ENCODE data around the gene PSMB3.

Gene PSMB3

DNA sequence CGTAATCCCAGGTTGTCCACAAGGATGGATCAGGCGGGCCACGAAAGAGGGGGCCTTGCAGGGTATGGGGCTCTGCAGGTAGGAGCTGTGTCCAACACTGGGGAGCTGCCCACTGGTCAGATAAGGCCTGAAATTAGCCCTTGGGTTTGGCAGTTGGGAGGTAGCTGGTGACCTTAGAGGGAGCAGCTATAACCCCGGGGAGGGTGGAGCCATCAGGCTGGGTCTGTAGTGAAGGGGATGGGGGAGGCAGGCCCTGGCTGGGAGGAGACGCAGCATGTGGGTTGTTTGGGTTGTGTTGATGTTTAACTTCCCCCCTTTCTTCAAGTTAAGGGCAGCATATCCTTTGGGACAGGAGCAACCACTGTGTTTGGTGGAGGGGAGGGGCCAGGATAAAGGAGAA, 41.6 kb upstream of the PSMB3 start:
- TF ChIP-seq, protein P1, sequence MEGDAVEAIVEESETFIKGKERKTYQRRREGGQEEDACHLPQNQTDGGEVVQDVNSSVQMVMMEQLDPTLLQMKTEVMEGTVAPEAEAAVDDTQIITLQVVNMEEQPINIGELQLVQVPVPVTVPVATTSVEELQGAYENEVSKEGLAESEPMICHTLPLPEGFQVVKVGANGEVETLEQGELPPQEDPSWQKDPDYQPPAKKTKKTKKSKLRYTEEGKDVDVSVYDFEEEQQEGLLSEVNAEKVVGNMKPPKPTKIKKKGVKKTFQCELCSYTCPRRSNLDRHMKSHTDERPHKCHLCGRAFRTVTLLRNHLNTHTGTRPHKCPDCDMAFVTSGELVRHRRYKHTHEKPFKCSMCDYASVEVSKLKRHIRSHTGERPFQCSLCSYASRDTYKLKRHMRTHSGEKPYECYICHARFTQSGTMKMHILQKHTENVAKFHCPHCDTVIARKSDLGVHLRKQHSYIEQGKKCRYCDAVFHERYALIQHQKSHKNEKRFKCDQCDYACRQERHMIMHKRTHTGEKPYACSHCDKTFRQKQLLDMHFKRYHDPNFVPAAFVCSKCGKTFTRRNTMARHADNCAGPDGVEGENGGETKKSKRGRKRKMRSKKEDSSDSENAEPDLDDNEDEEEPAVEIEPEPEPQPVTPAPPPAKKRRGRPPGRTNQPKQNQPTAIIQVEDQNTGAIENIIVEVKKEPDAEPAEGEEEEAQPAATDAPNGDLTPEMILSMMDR (IDR thresholded peaks at IDR 0.05; ENCODE audit: borderline replicate concordance, insufficient read depth, low read depth, low read length), result no peak
- no peak overlapping the region for H3K4me3 ChIP-seq (ENCODE audit: low read depth, low read length)

DNA sequence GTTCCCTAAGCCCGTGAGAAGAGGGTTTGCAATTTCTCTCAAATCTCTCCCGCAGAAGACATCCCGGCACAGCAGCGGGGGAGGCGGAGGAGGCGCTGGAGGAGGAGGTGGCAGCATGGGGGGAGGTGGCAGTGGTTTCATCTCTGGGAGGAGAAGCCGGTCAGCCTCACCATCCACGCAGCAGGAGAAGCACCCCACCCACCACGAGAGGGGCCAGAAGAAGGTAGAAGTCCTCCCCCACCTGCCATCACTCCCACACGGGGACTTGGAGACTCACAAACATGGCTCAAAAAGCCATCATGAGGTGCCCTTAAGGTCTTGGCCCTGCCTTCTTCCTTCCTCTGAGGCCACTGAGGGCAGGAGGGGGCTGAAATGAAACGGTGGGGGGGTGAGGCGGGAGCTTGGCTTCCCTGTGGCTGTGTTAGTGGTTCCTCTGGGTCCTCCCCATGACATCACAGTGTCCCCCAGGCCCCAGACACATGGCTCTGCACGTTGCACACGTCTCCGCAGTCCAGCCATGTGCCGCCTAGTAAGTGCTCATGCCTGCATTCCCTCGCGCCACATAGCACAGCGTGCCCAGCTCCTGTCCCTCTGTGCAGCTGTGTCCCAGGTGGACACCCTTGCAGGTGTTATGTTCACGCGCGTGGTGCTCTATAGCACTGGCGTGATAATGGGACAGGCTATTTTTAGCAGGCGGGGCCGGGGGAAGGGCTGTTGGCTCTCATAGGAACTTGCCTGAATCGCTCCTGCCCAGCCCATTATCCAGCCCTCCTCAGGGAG, 40.6 kb upstream of the PSMB3 start:
- H3K4me3 ChIP-seq (ENCODE audit: low read depth, low read length), result no peak overlapping the region
- TF ChIP-seq, protein P1 (IDR thresholded peaks at IDR 0.05; ENCODE audit: borderline replicate concordance, insufficient read depth, low read depth, low read length), result no peak

DNA sequence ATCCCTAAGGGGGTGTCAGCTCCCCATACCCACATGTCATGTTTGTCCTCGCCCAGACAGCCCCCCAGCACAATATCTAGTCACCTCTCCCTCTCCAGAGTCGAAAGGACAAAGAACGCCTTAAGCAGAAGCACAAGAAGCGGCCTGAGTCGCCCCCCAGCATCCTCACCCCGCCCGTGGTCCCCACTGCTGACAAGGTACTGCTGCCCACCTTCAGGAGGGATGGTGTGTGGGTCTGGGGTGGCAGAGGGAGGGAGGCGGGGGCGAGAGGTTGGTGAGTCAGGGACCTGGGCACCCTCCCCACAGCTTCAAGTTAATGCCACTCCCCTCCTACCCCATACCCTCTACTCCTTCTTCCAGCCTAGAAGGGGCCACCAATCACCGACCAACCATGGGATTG, 39.9 kb upstream of the PSMB3 start:
- H3K4me3 ChIP-seq (ENCODE audit: low read depth, low read length), result no peak overlapping the region

DNA sequence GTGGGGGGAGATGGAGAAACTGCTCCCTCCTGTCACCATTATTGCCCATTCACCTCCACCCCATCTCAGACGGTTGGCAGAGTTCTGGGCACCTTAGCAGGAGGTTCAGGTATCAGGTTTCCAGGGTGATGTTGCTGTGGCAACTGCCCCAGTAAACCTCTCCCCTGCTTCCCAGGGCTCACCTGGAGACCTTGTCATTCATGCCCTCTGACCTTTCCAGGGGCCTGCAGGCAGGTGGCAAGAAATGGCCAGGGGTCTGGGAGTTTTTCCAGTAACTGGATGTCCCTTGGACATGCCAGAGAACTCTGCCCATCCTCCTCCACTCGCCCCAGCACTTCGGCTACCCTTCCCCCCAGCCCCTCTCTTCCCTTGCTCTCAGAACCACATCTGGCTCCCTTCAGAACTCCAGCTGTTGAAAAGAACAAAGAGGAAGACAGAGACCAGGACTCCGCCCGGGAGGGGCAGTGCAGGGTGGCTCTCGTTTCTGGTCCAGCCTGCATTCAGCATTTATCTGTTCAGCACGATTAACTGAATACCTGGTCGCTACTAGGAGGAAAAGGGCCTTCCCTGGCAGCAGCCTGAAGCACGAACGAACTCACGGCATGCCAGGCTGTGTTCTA, 39.0 kb upstream of the PSMB3 start:
- TF ChIP-seq, protein P1 (IDR thresholded peaks at IDR 0.05; ENCODE audit: borderline replicate concordance, insufficient read depth, low read depth, low read length), result no peak
- no peak overlapping the region for H3K4me3 ChIP-seq (ENCODE audit: low read depth, low read length)

More for the DNA sequence above, 39.9 kb upstream of the PSMB3 start:
- TF ChIP-seq, protein P1 (IDR thresholded peaks at IDR 0.05; ENCODE audit: borderline replicate concordance, insufficient read depth, low read depth, low read length), result no peak

DNA sequence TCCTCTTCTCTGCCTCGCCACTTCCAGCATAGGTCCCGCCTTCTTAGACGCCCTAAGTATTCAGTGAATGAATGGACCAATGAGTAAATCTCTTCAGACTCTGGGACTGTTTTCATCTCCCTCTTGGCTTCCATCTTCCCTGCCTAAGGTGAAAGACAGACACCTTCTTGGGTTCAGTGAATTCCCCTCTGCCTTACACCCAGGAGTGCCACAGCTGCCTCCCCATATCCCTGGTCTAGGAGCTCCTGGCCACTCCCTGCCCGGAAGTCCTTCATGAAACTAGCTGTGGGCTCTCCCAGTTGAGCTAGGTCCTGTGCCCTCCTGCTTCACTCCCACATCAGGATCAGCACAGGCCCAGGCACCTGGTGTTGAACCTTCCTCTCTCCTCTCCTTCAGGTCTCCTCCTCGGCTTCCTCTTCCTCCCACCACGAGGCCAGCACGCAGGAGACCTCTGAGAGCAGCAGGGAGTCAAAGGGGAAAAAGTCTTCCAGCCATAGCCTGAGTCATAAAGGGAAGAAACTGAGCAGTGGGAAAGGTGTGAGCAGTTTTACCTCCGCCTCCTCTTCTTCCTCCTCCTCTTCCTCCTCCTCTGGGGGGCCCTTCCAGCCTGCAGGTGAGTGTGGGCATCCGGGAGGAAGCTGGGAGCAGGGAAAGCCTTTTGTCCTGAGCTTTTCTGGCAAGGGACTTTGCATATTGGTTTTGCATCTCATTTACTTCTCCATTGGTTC, 37.2 kb upstream of the PSMB3 start:
- TF ChIP-seq, protein P1 (IDR thresholded peaks at IDR 0.05; ENCODE audit: borderline replicate concordance, insufficient read depth, low read depth, low read length), result no peak
- no peak overlapping the region for H3K4me3 ChIP-seq (ENCODE audit: low read depth, low read length)

DNA sequence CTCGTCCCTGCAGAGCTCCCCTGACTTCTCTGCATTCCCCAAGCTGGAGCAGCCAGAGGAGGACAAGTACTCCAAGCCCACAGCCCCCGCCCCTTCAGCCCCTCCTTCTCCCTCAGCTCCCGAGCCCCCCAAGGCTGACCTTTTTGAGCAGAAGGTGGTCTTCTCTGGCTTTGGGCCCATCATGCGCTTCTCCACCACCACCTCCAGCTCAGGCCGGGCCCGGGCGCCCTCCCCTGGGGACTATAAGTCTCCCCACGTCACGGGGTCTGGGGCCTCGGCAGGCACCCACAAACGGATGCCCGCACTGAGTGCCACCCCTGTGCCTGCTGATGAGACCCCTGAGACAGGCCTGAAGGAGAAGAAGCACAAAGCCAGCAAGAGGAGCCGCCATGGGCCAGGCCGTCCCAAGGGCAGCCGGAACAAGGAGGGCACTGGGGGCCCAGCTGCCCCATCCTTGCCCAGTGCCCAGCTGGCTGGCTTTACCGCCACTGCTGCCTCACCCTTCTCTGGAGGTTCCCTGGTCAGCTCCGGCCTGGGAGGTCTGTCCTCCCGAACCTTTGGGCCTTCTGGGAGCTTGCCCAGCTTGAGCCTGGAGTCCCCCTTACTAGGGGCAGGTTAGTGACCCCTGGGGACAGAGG, 36.1 kb upstream of the PSMB3 start:
- no peak overlapping the region for H3K4me3 ChIP-seq (ENCODE audit: low read depth, low read length)
- TF ChIP-seq, protein P1 (IDR thresholded peaks at IDR 0.05; ENCODE audit: borderline replicate concordance, insufficient read depth, low read depth, low read length), result no peak

Measured in GM12875 (cell line).